8988T (cell line): Measurements from ENCODE around the gene ACADL.

Experiments
- DNase-seq: peaks from one replicate; pipeline ENCODE4 v3.0.0; 2011

The ACADL gene

GRCh38 chr2:210169516-210170195 lies 55.6 kb downstream of the ACADL start:
- no peak for DNase-seq

- DNase-seq = no peak
Observed at GRCh38 chr2:210167227-210167626, 58.0 kb downstream of the ACADL start.

GRCh38 chr2:210162466-210163124 lies 62.7 kb downstream of the ACADL start:
- no peak for DNase-seq

GRCh38 chr2:210159059-210159458 lies 66.2 kb downstream of the ACADL start:
- DNase-seq = no peak

GRCh38 chr2:210158236-210158635 lies 67.0 kb downstream of the ACADL start:
- DNase-seq = no peak

- no peak for DNase-seq
Observed at GRCh38 chr2:210157526-210157925, 67.7 kb downstream of the ACADL start.

- no peak for DNase-seq
Observed at GRCh38 chr2:210147614-210148013, 77.6 kb downstream of the ACADL start.
